Activated naive CD4-positive, alpha-beta T cell treated with anti-CD3 and anti-CD28 coated beads, Interleukin-2, amount 50 U/mL, for 72 hours (primary cell): Measurements from ENCODE around the gene CSNK2B. TPM values are rescaled to one million over a fixed set of nuclear protein-coding genes. Genes with fewer than 3 reads are reported as not detected.

Experiments used
- ATAC-seq, 2 donors: fragments of 150-1000 bp; cut with Tn5 transposase; 2 replicates each; pipeline ENCODE4 v1.10.0; 2021; ENCODE audit warnings: mild to moderate bottlenecking in 2 of 2, moderate library complexity in 2 of 2
- DNase-seq, 2 donors: peaks; one replicate each; pipeline ENCODE4 v3.0.0; 2021 to 2022; ENCODE audit warnings: low spot score in 2 of 2
- H3K27ac Mint-ChIP-seq, 2 donors: one replicate each; pipeline ENCODE4 v1.8.0; 2022; ENCODE audit warnings: mild to moderate bottlenecking in 2 of 2, mixed read lengths in 2 of 2
- H3K36me3 Mint-ChIP-seq, 2 donors: one replicate each; pipeline ENCODE4 v1.8.0; 2022; ENCODE audit warnings: mixed read lengths in 2 of 2
- H3K9me3 Mint-ChIP-seq, 2 donors: one replicate each; pipeline ENCODE4 v1.8.0; 2022; ENCODE audit warnings: mixed read lengths in 2 of 2
- total RNA-seq, 2 donors: library from RNA; stranded (reverse); gene quantifications; one replicate each; pipeline ENCODE4 v1.2.3, GENCODE V29; 2022

Gene CSNK2B
- total RNA-seq: 100 to 1,000 TPM; 242 to 251 TPM

- ATAC-seq: peak; percentile 87 to 91
- peak; percentile 95 to 97 for DNase-seq
- no peaks in the 10 kb centered on the region for H3K9me3 Mint-ChIP-seq
- peak within 1 kb of the TSS; percentile 94 to 99 for H3K27ac Mint-ChIP-seq
- peaks cover 45 to 52% of the 10 kb centered on the region in 2 donors for H3K36me3 Mint-ChIP-seq
These were observed at the start of gene CSNK2B for GRCh38 chr6:31665501-31666336. CSNK2B (plus strand) TSS chr6:31666080; CDS start chr6:31666832, 752 bp downstream.

GRCh38 chr6:31617010-31617409 lies 48.9 kb upstream of the CSNK2B start:
- peak overlapping the region in 1 of 2 donors; percentile 80 for H3K27ac Mint-ChIP-seq
- ATAC-seq: no peak

GRCh38 chr6:31619805-31620585 lies 45.9 kb upstream of the CSNK2B start:
- peak; percentile 84 to 87 for ATAC-seq
- no peaks in the 10 kb centered on the region for H3K9me3 Mint-ChIP-seq
- peak; percentile 94 to 97 for DNase-seq
- peak overlapping the region; percentile 95 to 96 for H3K27ac Mint-ChIP-seq
- H3K36me3 Mint-ChIP-seq: peaks cover 33 to 42% of the 10 kb centered on the region in 2 donors

More at GRCh38 chr6:31617010-31617409, 48.9 kb upstream of the CSNK2B start:
- DNase-seq: no peak
- Mint-ChIP-seq H3K9me3 (no peaks in the 10 kb centered on the region), H3K36me3 (peaks cover 12 to 23% of the 10 kb centered on the region in 2 donors)

- DNase-seq: peak in 1 of 2 donors; percentile 94
- Mint-ChIP-seq H3K36me3 (peaks cover 39 to 48% of the 10 kb centered on the region in 2 donors), H3K27ac (peak within 1 kb of the TSS; percentile 95 to 98), H3K9me3 (no peaks in the 10 kb centered on the region)
- peak; percentile 34 to 39 for ATAC-seq
These were observed 45.1 kb upstream of the CSNK2B start, which contains the start of gene PRRC2A for GRCh38 chr6:31620586-31621319. PRRC2A (plus strand) TSS chr6:31620715; CDS start chr6:31622790, 2,075 bp downstream.

- Mint-ChIP-seq H3K9me3 (no peaks in the 10 kb centered on the region), H3K27ac (peak overlapping the region; percentile 95 to 98), H3K36me3 (peaks cover 46 to 50% of the 10 kb centered on the region in 2 donors)
- no peak for ATAC-seq
- DNase-seq: no peak
These were observed 44.5 kb upstream of the CSNK2B start for GRCh38 chr6:31621320-31621939.

GRCh38 chr6:31621991-31622390 lies 43.9 kb upstream of the CSNK2B start:
- Mint-ChIP-seq H3K36me3 (peaks cover 48 to 49% of the 10 kb centered on the region in 2 donors), H3K9me3 (no peaks in the 10 kb centered on the region), H3K27ac (peak overlapping the region; percentile 95 to 98)
- DNase-seq (no peak), ATAC-seq (no peak)

- H3K36me3 Mint-ChIP-seq: peaks cover 55 to 56% of the 10 kb centered on the region in 2 donors
- no peaks in the 10 kb centered on the region for H3K9me3 Mint-ChIP-seq
- H3K27ac Mint-ChIP-seq: peak overlapping the region; percentile 95 to 98
- no peak for DNase-seq
- ATAC-seq: no peak
These were observed 43.2 kb upstream of the CSNK2B start for GRCh38 chr6:31622684-31623091.

GRCh38 chr6:31624070-31624469 lies 41.8 kb upstream of the CSNK2B start:
- Mint-ChIP-seq H3K27ac (peak overlapping the region in 1 of 2 donors; percentile 75), H3K9me3 (no peaks in the 10 kb centered on the region)

GRCh38 chr6:31626952-31627351 lies 38.9 kb upstream of the CSNK2B start:
- Mint-ChIP-seq H3K36me3 (peaks cover 56 to 60% of the 10 kb centered on the region in 2 donors), H3K9me3 (no peaks in the 10 kb centered on the region), H3K27ac (peak overlapping the region in 1 of 2 donors; percentile 93)
- DNase-seq (no peak), ATAC-seq (no peak)

More at GRCh38 chr6:31624070-31624469, 41.8 kb upstream of the CSNK2B start:
- ATAC-seq (no peak), DNase-seq (no peak)
- H3K36me3 Mint-ChIP-seq: peaks cover 57 to 58% of the 10 kb centered on the region in 2 donors

- Mint-ChIP-seq H3K27ac (peak overlapping the region in 1 of 2 donors; percentile 93), H3K36me3 (peaks cover 48 to 51% of the 10 kb centered on the region in 2 donors), H3K9me3 (no peaks in the 10 kb centered on the region)
- DNase-seq: no peak
- no peak for ATAC-seq
These were observed 38.1 kb upstream of the CSNK2B start for GRCh38 chr6:31627690-31628287.

GRCh38 chr6:31629014-31629413 lies 36.9 kb upstream of the CSNK2B start:
- DNase-seq (no peak), ATAC-seq (no peak)
- no peak overlapping the region for H3K27ac Mint-ChIP-seq
- no peaks in the 10 kb centered on the region for H3K9me3 Mint-ChIP-seq
- peaks cover 40 to 47% of the 10 kb centered on the region in 2 donors for H3K36me3 Mint-ChIP-seq

GRCh38 chr6:31630177-31630934 lies 35.5 kb upstream of the CSNK2B start:
- DNase-seq: no peak
- ATAC-seq: no peak
- no peaks in the 10 kb centered on the region for H3K9me3 Mint-ChIP-seq
- H3K27ac Mint-ChIP-seq: peak overlapping the region in 1 of 2 donors; percentile 65
- peaks cover 38 to 40% of the 10 kb centered on the region in 2 donors for H3K36me3 Mint-ChIP-seq

- no peak for DNase-seq
- Mint-ChIP-seq H3K36me3 (peaks cover 33 to 37% of the 10 kb centered on the region in 2 donors), H3K27ac (peak overlapping the region in 1 of 2 donors; percentile 65), H3K9me3 (no peaks in the 10 kb centered on the region)
- no peak for ATAC-seq
These were observed 34.7 kb upstream of the CSNK2B start for GRCh38 chr6:31631209-31631608.

GRCh38 chr6:31631681-31632278 lies 34.1 kb upstream of the CSNK2B start:
- peak overlapping the region; percentile 68 to 80 for H3K27ac Mint-ChIP-seq

More at GRCh38 chr6:31631681-31632278, 34.1 kb upstream of the CSNK2B start:
- ATAC-seq (peak in 1 of 2 donors; percentile 7), DNase-seq (no peak)
- Mint-ChIP-seq H3K9me3 (no peaks in the 10 kb centered on the region), H3K36me3 (peaks cover 28 to 37% of the 10 kb centered on the region in 2 donors)
